Measurements from ENCODE around the gene POMC.
"Not testable (repeated sequence)": the region's sequence is repeated elsewhere in the genome, so short reads cannot be mapped to it uniquely, and the experiment has no call there.

POMC gene

GRCh38 chr2:25131567-25132298 lies 36.6 kb downstream of the POMC start:
- no peak for DNase-seq

GRCh38 chr2:25131253-25131566 lies 37.2 kb downstream of the POMC start:
- no peak for DNase-seq

- no peak for DNase-seq
Measured at GRCh38 chr2:25129901-25130520, 38.4 kb downstream of the POMC start.

- no peak for DNase-seq
Measured at GRCh38 chr2:25127646-25128045, 40.7 kb downstream of the POMC start.

- DNase-seq = not testable (repeated sequence)
Measured at GRCh38 chr2:25127071-25127470, 41.3 kb downstream of the POMC start.

- DNase-seq = no peak
Measured at GRCh38 chr2:25125976-25126375, 42.4 kb downstream of the POMC start.

- DNase-seq = no peak
Measured at GRCh38 chr2:25125189-25125588, 43.2 kb downstream of the POMC start.

GRCh38 chr2:25123682-25124081 lies 44.7 kb downstream of the POMC start:
- no peak for DNase-seq

GRCh38 chr2:25122367-25122766 lies 46.0 kb downstream of the POMC start:
- DNase-seq = no peak

- DNase-seq = no peak
Measured at GRCh38 chr2:25119263-25119662, 49.1 kb downstream of the POMC start.

- no peak for DNase-seq
Measured at GRCh38 chr2:25116956-25117355, 51.4 kb downstream of the POMC start.

GRCh38 chr2:25115902-25116301 lies 52.5 kb downstream of the POMC start:
- DNase-seq = no peak

GRCh38 chr2:25115249-25115883 lies 53.0 kb downstream of the POMC start:
- DNase-seq = no peak

- no peak for DNase-seq
Measured at GRCh38 chr2:25112113-25112512, 56.3 kb downstream of the POMC start.

Measured in CD4-positive, alpha-beta T cell treated with Interleukin-15 for 1 hour (primary cell).